Measurements from ENCODE around the gene GHRH. TPM values are rescaled to one million over a fixed set of nuclear protein-coding genes. Genes with fewer than 3 reads are reported as not detected.

Gene GHRH
- total and polyA plus RNA-seq, 2 donors (not counting 1 experiment from before 2014, with no cell fraction given) = not detected

DNA sequence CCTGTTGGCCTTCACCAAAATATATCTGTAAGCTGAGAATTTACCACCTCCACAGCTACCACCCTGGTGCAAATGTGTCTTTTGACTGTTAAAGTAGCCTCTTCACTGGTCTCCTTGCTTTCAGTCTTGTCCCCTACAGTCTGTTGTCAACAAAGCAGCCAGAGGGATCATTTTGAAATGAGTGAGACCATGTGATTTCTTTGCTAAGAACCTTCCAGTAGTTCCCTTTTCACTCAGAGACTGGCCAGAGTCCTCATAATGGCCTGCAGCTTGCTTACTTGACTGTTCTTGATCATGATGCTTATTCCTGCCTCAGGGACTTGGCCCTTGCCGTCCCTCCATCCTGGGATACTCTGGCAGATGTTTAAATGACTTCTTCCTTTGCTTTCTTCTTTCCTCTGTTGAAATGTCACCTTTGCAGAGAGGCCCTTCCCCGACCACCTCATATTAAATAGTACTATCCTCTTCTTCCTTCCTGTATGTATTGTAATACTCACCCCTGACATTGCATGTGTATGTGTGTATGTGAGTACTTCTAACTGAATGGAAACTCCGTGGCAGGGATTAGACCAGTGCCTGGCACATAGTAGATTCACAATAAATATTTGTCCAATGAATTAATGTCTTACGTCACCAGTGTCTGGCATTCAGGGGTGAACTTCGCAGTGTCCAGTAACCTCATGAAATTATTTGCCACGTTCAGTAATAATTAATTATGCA, 32.8 kb upstream of the GHRH start:
- TF ChIP-seq, protein P1, sequence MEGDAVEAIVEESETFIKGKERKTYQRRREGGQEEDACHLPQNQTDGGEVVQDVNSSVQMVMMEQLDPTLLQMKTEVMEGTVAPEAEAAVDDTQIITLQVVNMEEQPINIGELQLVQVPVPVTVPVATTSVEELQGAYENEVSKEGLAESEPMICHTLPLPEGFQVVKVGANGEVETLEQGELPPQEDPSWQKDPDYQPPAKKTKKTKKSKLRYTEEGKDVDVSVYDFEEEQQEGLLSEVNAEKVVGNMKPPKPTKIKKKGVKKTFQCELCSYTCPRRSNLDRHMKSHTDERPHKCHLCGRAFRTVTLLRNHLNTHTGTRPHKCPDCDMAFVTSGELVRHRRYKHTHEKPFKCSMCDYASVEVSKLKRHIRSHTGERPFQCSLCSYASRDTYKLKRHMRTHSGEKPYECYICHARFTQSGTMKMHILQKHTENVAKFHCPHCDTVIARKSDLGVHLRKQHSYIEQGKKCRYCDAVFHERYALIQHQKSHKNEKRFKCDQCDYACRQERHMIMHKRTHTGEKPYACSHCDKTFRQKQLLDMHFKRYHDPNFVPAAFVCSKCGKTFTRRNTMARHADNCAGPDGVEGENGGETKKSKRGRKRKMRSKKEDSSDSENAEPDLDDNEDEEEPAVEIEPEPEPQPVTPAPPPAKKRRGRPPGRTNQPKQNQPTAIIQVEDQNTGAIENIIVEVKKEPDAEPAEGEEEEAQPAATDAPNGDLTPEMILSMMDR (IDR thresholded peaks at IDR 0.05) = no peak
- no peak for TF ChIP-seq EZH2 (IDR thresholded peaks at IDR 0.05; ENCODE audit: borderline replicate concordance, insufficient read depth, low read depth, low read length, poor library complexity, severe bottlenecking)
- H3K9me3 ChIP-seq (ENCODE audit: control extremely low read depth in 1 of 3, control insufficient read depth in 2 of 3, insufficient read depth in 1 of 3, low read length in 2 of 3) = no peaks in the 10 kb centered on the region
- no peak overlapping the region for H3K9ac ChIP-seq (ENCODE audit: low read length)
- H3K4me1 ChIP-seq (ENCODE audit: control insufficient read depth in 2 of 2, insufficient read depth in 2 of 2, low read length in 2 of 2) = peaks cover 27 to 29% of the 10 kb centered on the region in 2 donors
- CTCF ChIA-PET = no interaction called here
- peak overlapping the region; percentile 0 for H3K27ac Mint-ChIP-seq
- no peak overlapping the region for H2AFZ ChIP-seq (ENCODE audit: insufficient read depth, low read depth, low read length, poor library complexity, severe bottlenecking)
- POLR2A ChIA-PET = no interaction called here
- peaks cover 29% of the 10 kb centered on the region for H4K20me1 ChIP-seq (ENCODE audit: control insufficient read depth, insufficient read depth, low read length, poor library complexity, severe bottlenecking)
- H3K27ac ChIP-seq (ENCODE audit: low read length in 2 of 2) = peak overlapping the region in 1 of 2 donors; percentile 39
- no peaks in the 10 kb centered on the region for H3K27me3 Mint-ChIP-seq
- DNase-seq (no peak), ATAC-seq (ENCODE audit: low read depth) (no peak)
- no peak overlapping the region for H3K4me3 ChIP-seq (ENCODE audit: control extremely low read depth in 1 of 5, extremely low read depth in 1 of 5, insufficient read depth in 1 of 5, low read depth in 2 of 5, low read length in 4 of 5)
- intact Hi-C loops (cut with micrococcal nuclease) = loop anchor here (5.0 to 10.0 kb wide), 2 partner anchors 53 to 740 kb away; partner anchors contain the start of genes RPRD1B, SRC and TTI1
- H3K79me2 ChIP-seq (ENCODE audit: control insufficient read depth, insufficient read depth, low read length) = peaks cover 96% of the 10 kb centered on the region
- H3K4me2 ChIP-seq (replicated peaks; ENCODE audit: low read depth, low read length, poor library complexity, severe bottlenecking) = no peak overlapping the region
- WGBS (ENCODE audit: insufficient coverage) = 94% methylated on average over 2 of the region's 6 CpGs
- H3K27me3 ChIP-seq (replicated peaks in 1 of 4; ENCODE audit: control extremely low read depth in 1 of 4, control insufficient read depth in 3 of 4, insufficient read depth in 4 of 4, low read length in 3 of 4) = no peaks in the 10 kb centered on the region
- no peaks in the 10 kb centered on the region for H3K9me3 Mint-ChIP-seq (ENCODE audit: insufficient read depth)
- peaks cover 51% of the 10 kb centered on the region for H3K4me1 Mint-ChIP-seq
- H3K36me3 ChIP-seq (replicated peaks in 1 of 2; ENCODE audit: control extremely low read depth in 1 of 2, control insufficient read depth in 1 of 2, extremely low read depth in 1 of 2, insufficient read depth in 2 of 2, low read length in 1 of 2) = peaks cover 8 to 37% of the 10 kb centered on the region in 2 experiments
- no peak overlapping the region for H3K4me3 Mint-ChIP-seq

DNA sequence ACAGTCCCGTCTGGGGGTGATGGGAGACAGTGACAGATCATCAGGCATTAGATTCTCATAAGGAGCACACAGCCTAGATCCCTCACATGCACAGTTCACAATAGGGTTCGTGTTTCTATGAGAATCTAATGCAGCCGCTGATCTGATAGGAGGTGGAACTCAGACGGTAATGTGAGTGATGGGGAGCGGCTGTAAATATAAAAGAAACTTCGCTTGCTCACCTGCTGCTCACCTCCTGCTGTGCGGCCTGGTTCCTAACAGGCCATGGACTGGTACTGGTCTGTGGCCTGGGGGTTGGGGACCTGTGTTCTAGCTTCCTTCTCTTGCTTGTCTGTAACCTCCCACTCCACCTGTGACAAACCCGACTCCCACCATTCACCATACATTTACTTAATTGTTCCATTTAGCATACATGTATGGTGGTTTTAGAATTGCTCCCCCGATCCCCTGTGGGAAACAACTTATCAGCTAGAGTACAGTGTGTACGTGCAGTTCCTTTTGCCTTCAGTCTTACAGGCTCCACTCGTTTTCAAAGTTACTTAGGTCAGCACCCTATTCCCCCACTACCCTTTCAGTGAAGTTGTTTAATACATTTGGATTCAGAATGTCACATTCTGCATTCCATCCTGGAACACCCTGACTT, 31.8 kb upstream of the GHRH start:
- H3K27me3 Mint-ChIP-seq = no peaks in the 10 kb centered on the region
- H3K4me3 ChIP-seq (ENCODE audit: control extremely low read depth in 1 of 5, extremely low read depth in 1 of 5, insufficient read depth in 1 of 5, low read depth in 2 of 5, low read length in 4 of 5) = no peak overlapping the region
- ATAC-seq (ENCODE audit: low read depth) = no peak
- H3K79me2 ChIP-seq (ENCODE audit: control insufficient read depth, insufficient read depth, low read length) = peaks cover 96% of the 10 kb centered on the region
- H3K27me3 ChIP-seq (replicated peaks in 1 of 4; ENCODE audit: control extremely low read depth in 1 of 4, control insufficient read depth in 3 of 4, insufficient read depth in 4 of 4, low read length in 3 of 4) = no peaks in the 10 kb centered on the region
- H3K9me3 ChIP-seq (ENCODE audit: control extremely low read depth in 1 of 3, control insufficient read depth in 2 of 3, insufficient read depth in 1 of 3, low read length in 2 of 3) = no peaks in the 10 kb centered on the region
- peaks cover 8 to 29% of the 10 kb centered on the region in 2 experiments for H3K36me3 ChIP-seq (replicated peaks in 1 of 2; ENCODE audit: control extremely low read depth in 1 of 2, control insufficient read depth in 1 of 2, extremely low read depth in 1 of 2, insufficient read depth in 2 of 2, low read length in 1 of 2)
- H3K4me3 Mint-ChIP-seq = no peak overlapping the region
- peaks cover 55% of the 10 kb centered on the region for H3K4me1 Mint-ChIP-seq
- no peak overlapping the region for H2AFZ ChIP-seq (ENCODE audit: insufficient read depth, low read depth, low read length, poor library complexity, severe bottlenecking)
- H3K9me3 Mint-ChIP-seq (ENCODE audit: insufficient read depth) = no peaks in the 10 kb centered on the region
- TF ChIP-seq, protein P1 (IDR thresholded peaks at IDR 0.05) = no peak
- no peak for TF ChIP-seq EZH2 (IDR thresholded peaks at IDR 0.05; ENCODE audit: borderline replicate concordance, insufficient read depth, low read depth, low read length, poor library complexity, severe bottlenecking)
- DNase-seq = no peak
- ChIA-PET POLR2A (no interaction called here), CTCF (interaction anchor here (0.9 kb wide), 1 partner anchor 98 kb away, joined by 3 read pairs; no protein-coding TSS in a partner anchor)
- H3K4me2 ChIP-seq (replicated peaks; ENCODE audit: low read depth, low read length, poor library complexity, severe bottlenecking) = no peak overlapping the region
- WGBS (ENCODE audit: insufficient coverage) = 100% methylated on average over 2 of the region's 11 CpGs
- H4K20me1 ChIP-seq (ENCODE audit: control insufficient read depth, insufficient read depth, low read length, poor library complexity, severe bottlenecking) = peaks cover 27% of the 10 kb centered on the region
- intact Hi-C loops (cut with micrococcal nuclease) = loop anchor here (5.0 to 10.0 kb wide), 2 partner anchors 54 to 741 kb away; partner anchors contain the start of genes RPRD1B, SRC and TTI1
- no peak overlapping the region for H3K27ac Mint-ChIP-seq
- H3K4me1 ChIP-seq (ENCODE audit: control insufficient read depth in 2 of 2, insufficient read depth in 2 of 2, low read length in 2 of 2) = peaks cover 30 to 36% of the 10 kb centered on the region in 2 donors
- no peak overlapping the region for H3K27ac ChIP-seq (ENCODE audit: low read length in 2 of 2)
- no peak overlapping the region for H3K9ac ChIP-seq (ENCODE audit: low read length)
